Breast epithelium (tissue), 3 donors: ENCODE data around the gene SFSWAP.

Experiments
- CTCF ChIP-seq, 3 donors: fragments of 450-650 bp; IDR thresholded peaks; one replicate each; pipeline ENCODE4 v1.5.1; 2016 to 2017; ENCODE audit warnings: antibody characterized with exemption in 3 of 3, mild to moderate bottlenecking in 3 of 3, moderate library complexity in 3 of 3
- POLR2AphosphoS5 ChIP-seq, 3 donors: sonication (generic); formaldehyde crosslinking; IDR thresholded peaks; one replicate each; pipeline ENCODE4 v1.6.1; 2017; ENCODE audit warnings: antibody characterized with exemption in 3 of 3

GRCh38 chr12:131795690-131796410 is 85.0 kb downstream of the SFSWAP start:
- TF ChIP-seq CTCF (IDR thresholded peaks at IDR 0.05) (no peak), POLR2AphosphoS5 (IDR thresholded peaks at IDR 0.05) (no peak)
